Measurements from ENCODE around the gene ALKBH6. TPM values are rescaled to one million over a fixed set of nuclear protein-coding genes. Genes with fewer than 3 reads are reported as not detected.

ALKBH6 gene
- total and polyA plus RNA-seq, 9 of the 15 experiments (the other 6 are each of a cell fraction or from before 2014, with no cell fraction given) = 0.67 to 62.0 (median 34.5) TPM

DNA sequence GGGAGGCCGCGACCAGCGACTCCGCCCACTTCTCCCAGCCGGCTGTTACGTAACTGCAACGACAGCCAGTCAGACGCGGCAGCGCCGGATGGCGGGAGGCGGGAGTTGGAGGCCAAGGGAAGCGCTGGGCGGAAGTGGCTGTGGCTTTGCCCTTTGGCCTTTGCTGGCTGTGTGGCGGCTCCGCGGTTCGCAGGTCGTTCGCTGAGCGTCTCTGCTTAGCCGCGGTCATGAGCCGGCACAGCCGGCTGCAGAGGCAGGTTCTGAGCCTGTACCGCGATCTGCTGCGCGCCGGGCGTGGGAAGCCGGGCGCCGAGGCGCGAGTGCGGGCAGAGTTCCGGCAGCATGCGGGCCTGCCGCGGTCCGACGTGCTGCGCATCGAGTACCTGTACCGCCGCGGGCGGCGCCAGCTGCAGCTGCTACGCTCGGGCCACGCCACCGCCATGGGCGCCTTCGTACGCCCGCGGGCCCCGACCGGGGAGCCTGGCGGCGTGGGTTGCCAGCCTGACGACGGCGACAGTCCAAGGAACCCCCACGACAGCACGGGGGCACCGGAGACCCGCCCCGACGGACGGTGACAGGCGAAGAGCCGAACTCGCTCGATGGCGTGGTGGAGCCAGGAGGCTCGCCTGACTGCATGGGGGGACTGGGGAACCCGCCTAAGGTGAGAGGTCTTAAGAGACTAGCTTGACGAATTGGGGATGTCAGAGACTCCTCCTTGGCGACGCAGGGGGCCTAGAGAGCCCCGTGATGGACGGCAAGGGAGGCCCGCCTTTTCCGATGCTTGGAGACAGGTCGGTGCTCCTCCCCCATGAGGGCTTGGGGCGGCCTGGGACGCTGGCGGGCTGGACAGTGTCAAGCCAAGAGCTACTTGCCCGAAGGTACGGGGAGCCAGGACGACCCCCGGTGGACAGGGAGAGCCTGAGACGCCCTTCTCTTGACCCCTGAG lies 18.7 kb downstream of the ALKBH6 start, which contains the start of gene SDHAF1 (continued):
- TF ChIP-seq ZNF263 (CRISPR knock-in tag; IDR thresholded peaks at IDR 0.05; ENCODE audit: borderline replicate concordance) (peak; percentile 69), TAF9B (IDR thresholded peaks at IDR 0.05; ENCODE audit: partially characterized antibody) (no peak), MIER1 (IDR thresholded peaks at IDR 0.05; ENCODE audit: low read depth) (no peak), KDM4B (IDR thresholded peaks at IDR 0.05; ENCODE audit: borderline replicate concordance in 2 of 2, low read depth in 1 of 2) (peak in 1 of 2 experiments; percentile 49; a peak in 1 of 4 replicates), RBBP5 (IDR thresholded peaks at IDR 0.05; ENCODE audit: borderline replicate concordance, insufficient read depth, low read length, poor library complexity, severe bottlenecking) (peak; percentile 80), ZNF57 (CRISPR knock-in tag; IDR thresholded peaks at IDR 0.05) (no peak), KAT2B (IDR thresholded peaks at IDR 0.05; ENCODE audit: low read depth, low read length) (no peak), SP1 (CRISPR knock-in tag; IDR thresholded peaks at IDR 0.05) (peak; percentile 68), SIN3A (IDR thresholded peaks at IDR 0.05; ENCODE audit: borderline replicate concordance in 2 of 2, control insufficient read depth in 1 of 2, low read depth in 2 of 2, low read length in 2 of 2) (peak in 1 of 2 experiments; percentile 88; a peak in 1 of 4 replicates), CBX8 (IDR thresholded peaks at IDR 0.05; ENCODE audit: borderline replicate concordance, extremely low read depth, low read depth, low read length, poor library complexity, severe bottlenecking) (no peak), JUNB (CRISPR knock-in tag; conservative IDR thresholded peaks at IDR 0.05) (no peak), DPF2 (IDR thresholded peaks at IDR 0.05) (0 out of 2 replicates have a peak, but pooled peaks have one; percentile 7), NCOR1 (IDR thresholded peaks at IDR 0.05) (no peak), RFX7 (CRISPR knock-in tag; IDR thresholded peaks at IDR 0.05) (no peak), NR4A1 (CRISPR knock-in tag; IDR thresholded peaks at IDR 0.05) (no peak), NR4A1 (tag; IDR thresholded peaks at IDR 0.05) (0 out of 2 replicates have a peak, but pooled peaks have one; percentile 46), ARID4B (CRISPR knock-in tag; IDR thresholded peaks at IDR 0.05) (peak; percentile 93), CREM (IDR thresholded peaks at IDR 0.05; ENCODE audit: low read depth) (peak; percentile 94)
- TF ChIP-seq, protein P1, sequence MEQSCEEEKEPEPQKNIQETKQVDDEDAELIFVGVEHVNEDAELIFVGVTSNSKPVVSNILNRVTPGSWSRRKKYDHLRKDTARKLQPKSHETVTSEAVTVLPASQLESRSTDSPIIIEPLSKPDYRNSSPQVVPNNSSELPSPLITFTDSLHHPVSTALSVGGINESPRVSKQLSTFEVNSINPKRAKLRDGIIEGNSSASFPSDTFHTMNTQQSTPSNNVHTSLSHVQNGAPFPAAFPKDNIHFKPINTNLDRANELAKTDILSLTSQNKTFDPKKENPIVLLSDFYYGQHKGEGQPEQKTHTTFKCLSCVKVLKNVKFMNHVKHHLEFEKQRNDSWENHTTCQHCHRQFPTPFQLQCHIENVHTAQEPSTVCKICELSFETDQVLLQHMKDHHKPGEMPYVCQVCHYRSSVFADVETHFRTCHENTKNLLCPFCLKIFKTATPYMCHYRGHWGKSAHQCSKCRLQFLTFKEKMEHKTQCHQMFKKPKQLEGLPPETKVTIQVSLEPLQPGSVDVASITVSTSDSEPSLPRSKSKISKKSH (CRISPR knock-in tag; IDR thresholded peaks at IDR 0.05) = no peak

All from K562 (cell line).